NCI-H128 (cell line): ENCODE results near the gene IL10RA.

Experiments
- DNase-seq: peaks from one replicate; lab custom pipeline; 2025; ENCODE audit not compliant: unreplicated experiment; lab: John Stamatoyannopoulos, UW

The IL10RA gene

DNA sequence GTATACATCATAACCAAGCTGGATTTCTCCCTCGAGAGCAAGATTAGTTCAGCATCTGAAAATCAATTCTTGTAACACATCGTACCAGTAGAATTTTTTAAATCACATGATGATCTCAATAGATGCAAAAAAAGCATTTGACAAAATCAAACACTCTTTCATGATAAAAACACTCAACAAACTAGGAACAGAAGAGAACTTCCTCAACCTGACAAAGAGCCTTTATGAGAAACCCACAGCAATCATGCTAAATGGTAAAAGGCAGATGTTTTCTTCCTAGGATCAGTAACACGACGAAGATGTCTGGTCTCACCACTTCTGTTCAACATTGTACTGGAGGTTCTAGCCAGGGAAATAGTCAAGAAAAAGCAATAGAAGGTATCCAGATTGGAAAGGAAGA lies 56.6 kb downstream of the IL10RA start:
- no peak for DNase-seq

GRCh38 chr11:118045191-118045590 lies 59.0 kb downstream of the IL10RA start:
- no peak for DNase-seq

GRCh38 chr11:118046051-118046963 lies 60.1 kb downstream of the IL10RA start:
- DNase-seq, result no peak

DNA sequence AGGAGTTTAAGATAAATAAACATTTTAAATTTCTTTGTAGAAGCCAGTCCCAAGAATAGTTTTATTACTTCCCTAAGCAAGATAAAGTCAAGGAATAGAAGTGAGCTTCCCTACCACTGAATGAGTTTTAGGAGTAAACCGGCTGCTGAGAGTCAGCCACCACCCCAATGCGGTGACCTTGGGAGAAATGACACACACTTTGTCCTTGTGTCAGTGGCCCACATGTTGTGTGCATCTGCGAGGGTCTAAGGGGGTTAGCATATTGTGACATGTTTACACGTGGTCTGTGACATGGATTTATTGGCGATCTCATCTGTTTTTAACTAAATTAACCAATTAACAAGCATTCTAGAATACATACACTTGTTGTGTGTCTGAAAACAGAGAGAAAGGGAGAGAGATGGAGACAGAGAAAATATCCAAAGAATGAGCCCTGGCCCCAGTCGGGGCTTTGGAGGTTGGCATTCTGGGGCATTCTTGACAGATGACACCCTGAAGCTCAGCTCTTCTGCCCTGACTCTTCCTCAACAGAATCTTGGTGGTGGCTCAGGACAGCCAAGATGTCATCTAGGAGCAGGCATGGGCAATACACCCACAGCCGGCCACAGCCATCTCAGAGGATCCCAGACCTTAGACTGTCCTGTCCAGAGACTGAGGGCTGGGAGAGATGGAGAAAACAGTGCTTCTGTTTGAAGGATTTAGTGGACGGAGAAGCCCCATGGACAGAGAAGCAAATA lies 60.9 kb downstream of the IL10RA start:
- DNase-seq, result no peak

DNA sequence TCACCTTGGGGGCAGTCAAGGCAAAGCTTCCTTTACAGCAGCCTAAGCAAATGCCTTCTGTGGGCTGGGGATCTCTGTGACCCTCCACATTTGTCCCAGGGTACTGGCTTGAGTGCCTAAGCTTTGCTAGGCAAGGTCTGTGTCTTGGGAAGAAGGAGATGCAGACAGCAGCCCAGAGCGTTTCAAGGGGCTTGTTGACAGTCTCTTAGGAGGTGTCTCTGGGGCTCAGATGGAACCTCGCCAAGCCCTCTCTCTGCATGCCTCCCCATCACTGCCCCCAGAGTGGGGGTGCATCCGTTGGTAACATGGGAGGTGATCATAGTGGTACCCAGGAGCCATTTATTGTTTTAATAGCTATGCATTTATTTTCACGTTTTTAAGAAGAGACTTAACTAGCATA lies 61.6 kb downstream of the IL10RA start:
- DNase-seq, result no peak

DNA sequence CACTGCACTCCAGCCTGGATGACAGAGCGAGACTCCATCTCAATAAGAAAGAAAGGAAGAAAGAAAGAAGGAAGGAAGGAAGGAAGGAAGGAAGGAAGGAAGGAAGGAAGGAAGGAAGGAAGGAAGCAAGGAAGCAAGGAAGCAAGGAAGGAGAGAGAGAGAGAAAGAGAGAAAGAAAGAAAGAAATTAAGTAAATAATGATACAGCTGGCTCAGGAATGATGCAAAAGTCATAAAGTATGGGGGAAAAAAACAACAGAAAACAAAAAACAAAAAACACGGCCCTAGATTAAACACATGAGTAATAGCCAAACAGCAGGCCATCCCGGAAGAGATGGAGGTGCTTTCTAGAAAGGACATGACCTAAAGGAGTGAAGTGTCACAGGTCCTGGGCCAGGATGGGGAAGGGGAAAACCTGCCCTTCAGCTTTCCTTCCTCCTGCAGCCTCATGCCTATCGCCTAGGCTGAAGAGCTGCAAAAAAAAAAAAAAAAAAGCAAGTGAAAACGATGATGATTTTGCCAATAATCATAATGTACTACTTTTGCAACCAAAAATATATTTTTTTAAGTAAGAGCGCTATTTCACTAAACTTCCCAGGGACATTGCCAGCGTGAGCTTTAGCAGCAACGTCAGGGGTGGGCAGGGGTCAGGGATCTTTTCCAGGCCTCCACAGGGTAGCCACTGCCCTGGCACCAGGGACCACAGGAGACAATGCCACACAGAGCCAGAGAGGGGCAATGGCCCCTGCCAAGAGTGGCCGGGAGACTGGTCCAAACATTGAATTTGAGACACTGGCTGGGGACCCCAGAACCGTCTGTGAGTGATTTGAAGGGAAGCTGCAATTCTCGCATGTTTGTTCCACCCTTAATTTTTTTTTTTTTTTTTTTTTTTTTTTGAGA lies 62.5 kb downstream of the IL10RA start:
- DNase-seq, result no peak

DNA sequence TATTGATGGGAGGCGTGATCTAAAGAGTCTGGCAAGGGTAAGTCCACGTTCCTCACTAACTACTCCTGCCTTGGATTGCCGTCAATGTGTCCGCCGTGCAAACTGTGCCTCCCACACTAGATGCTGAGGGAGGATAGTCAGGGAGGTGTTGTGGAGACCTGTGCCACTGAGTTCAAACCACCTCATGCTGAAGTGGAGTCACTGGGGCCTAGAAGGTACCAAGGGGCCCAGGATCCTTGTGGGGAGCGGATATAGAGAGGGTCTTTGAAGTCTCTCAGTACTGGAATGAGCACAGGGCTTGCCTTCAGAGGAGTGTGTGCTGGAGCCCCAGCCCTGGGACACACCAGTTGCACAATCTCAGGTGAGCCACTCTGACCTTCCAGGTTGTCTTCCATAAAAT lies 63.6 kb downstream of the IL10RA start:
- no peak for DNase-seq

DNA sequence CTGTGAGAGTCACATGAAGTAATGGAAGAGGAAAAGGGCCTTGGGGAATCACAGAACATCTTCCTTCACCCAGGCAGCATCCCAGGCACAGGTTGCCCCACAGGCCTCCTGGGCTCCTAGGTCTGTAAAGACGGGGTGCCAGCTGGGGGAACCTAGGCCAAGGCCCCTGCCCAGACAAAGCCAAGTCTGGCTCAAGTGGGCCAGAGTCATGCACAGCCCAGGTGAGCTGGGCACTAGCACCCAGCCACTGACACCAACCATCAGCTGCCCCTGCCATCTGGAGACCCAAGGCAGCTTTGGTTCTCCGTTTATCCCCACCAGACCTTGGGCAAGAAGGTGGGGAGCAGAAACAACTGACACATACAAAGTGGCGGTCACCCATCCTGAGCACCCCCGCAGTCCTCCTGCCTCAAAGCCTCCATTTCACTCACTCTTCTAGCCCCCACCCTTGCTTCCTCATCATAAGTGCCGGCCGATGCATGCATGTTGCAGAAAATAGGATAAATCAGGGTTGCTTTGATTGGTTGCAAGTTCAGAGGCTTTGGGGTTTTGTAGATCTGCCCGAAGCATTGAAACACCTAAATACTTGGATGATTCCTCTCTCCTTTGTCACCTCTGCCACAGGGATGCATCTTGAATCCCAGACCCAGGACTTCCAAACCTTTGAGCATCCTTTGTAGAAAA lies 64.2 kb downstream of the IL10RA start:
- DNase-seq, result no peak
